BLaER1 (cell line): ENCODE results near the gene MTIF2.
"Not testable (repeated sequence)": the region's sequence is repeated elsewhere in the genome, so short reads cannot be mapped to it uniquely, and the experiment has no call there.

Experiments
- H3K27ac ChIP-seq: shearing (Covaris generic); formaldehyde crosslinking; 2 replicates; pipeline ENCODE4 v1.8.1; 2022
- H3K27me3 ChIP-seq: shearing (Covaris generic); formaldehyde crosslinking; 2 replicates; pipeline ENCODE4 v1.8.1; 2022
- H3K36me3 ChIP-seq: shearing (Covaris generic); formaldehyde crosslinking; 2 replicates; pipeline ENCODE4 v1.8.1; 2022
- H3K4me1 ChIP-seq: shearing (Covaris generic); formaldehyde crosslinking; 2 replicates; pipeline ENCODE4 v1.8.1; 2022
- H3K4me2 ChIP-seq: shearing (Covaris generic); formaldehyde crosslinking; 2 replicates; pipeline ENCODE4 v1.8.1; 2022
- H3K4me3 ChIP-seq: shearing (Covaris generic); formaldehyde crosslinking; 2 replicates; pipeline ENCODE4 v1.8.1; 2022
- H3K9ac ChIP-seq: shearing (Covaris generic); formaldehyde crosslinking; 2 replicates; pipeline ENCODE4 v1.8.1; 2022
- H3K9me3 ChIP-seq: shearing (Covaris generic); formaldehyde crosslinking; 2 replicates; pipeline ENCODE4 v1.8.1; 2022
- H4K20me1 ChIP-seq: shearing (Covaris generic); formaldehyde crosslinking; 2 replicates; pipeline ENCODE4 v1.8.1; 2022
- Cebpa-rat ChIP-seq: shearing (Covaris generic); IDR thresholded peaks from 2 replicates; pipeline ENCODE4 v1.8.1; 2022

MTIF2 gene

GRCh38 chr2:55268907-55269644, at the start of gene MTIF2:
Gene MTIF2 (minus strand): TSS chr2:55269231. CDS start chr2:55263858, 5,373 bp downstream.
- Histone ChIP-seq H3K27ac (peak within 1 kb of the TSS; percentile 85), H3K9ac (peak within 1 kb of the TSS; percentile 84), H3K27me3 (no peaks in the 10 kb centered on the region), H3K4me2 (peak within 1 kb of the TSS; percentile 82), H3K36me3 (peaks cover 21% of the 10 kb centered on the region), H3K4me3 (peak within 1 kb of the TSS; percentile 77), H3K9me3 (no peaks in the 10 kb centered on the region), H4K20me1 (no peaks in the 10 kb centered on the region), H3K4me1 (peaks cover 18% of the 10 kb centered on the region)
- no peak for TF ChIP-seq Cebpa-rat

GRCh38 chr2:55314985-55315384, 46.0 kb upstream of the MTIF2 start:
- TF ChIP-seq Cebpa-rat = no peak
- Histone ChIP-seq H3K9me3 (no peaks in the 10 kb centered on the region), H3K36me3 (peaks cover 83% of the 10 kb centered on the region), H3K9ac (no peak overlapping the region), H4K20me1 (no peaks in the 10 kb centered on the region), H3K4me1 (no peaks in the 10 kb centered on the region), H3K4me2 (no peak overlapping the region), H3K27me3 (no peaks in the 10 kb centered on the region), H3K27ac (no peak overlapping the region), H3K4me3 (no peak overlapping the region)

- Histone ChIP-seq H3K9ac (no peak overlapping the region), H4K20me1 (no peaks in the 10 kb centered on the region), H3K4me3 (no peak overlapping the region), H3K27ac (no peak overlapping the region), H3K4me2 (no peak overlapping the region), H3K27me3 (no peaks in the 10 kb centered on the region), H3K4me1 (no peaks in the 10 kb centered on the region), H3K36me3 (peaks cover 87% of the 10 kb centered on the region), H3K9me3 (no peaks in the 10 kb centered on the region)
- no peak for TF ChIP-seq Cebpa-rat
These were observed 42.4 kb upstream of the MTIF2 start for GRCh38 chr2:55311444-55311870.

- no peak overlapping the region for H3K27ac ChIP-seq
- no peaks in the 10 kb centered on the region for H3K9me3 ChIP-seq
- no peak overlapping the region for H3K4me2 ChIP-seq
- no peaks in the 10 kb centered on the region for H4K20me1 ChIP-seq
- H3K4me3 ChIP-seq = no peak overlapping the region
- TF ChIP-seq Cebpa-rat = no peak
- H3K9ac ChIP-seq = no peak overlapping the region
- peaks cover 81% of the 10 kb centered on the region for H3K36me3 ChIP-seq
- H3K27me3 ChIP-seq = no peaks in the 10 kb centered on the region
- H3K4me1 ChIP-seq = no peaks in the 10 kb centered on the region
These were observed 40.4 kb upstream of the MTIF2 start for GRCh38 chr2:55309446-55309845.

GRCh38 chr2:55302241-55302640, 33.2 kb upstream of the MTIF2 start:
- H3K4me3 ChIP-seq = no peak overlapping the region
- H3K4me2 ChIP-seq = no peak overlapping the region
- H3K9ac ChIP-seq = no peak overlapping the region
- H3K27me3 ChIP-seq = no peaks in the 10 kb centered on the region
- no peaks in the 10 kb centered on the region for H3K9me3 ChIP-seq
- no peaks in the 10 kb centered on the region for H4K20me1 ChIP-seq
- peaks cover 73% of the 10 kb centered on the region for H3K36me3 ChIP-seq
- H3K4me1 ChIP-seq = no peaks in the 10 kb centered on the region
- no peak for TF ChIP-seq Cebpa-rat
- H3K27ac ChIP-seq = no peak overlapping the region

GRCh38 chr2:55301277-55301676, 32.2 kb upstream of the MTIF2 start:
- Histone ChIP-seq H3K4me2 (no peak overlapping the region), H3K4me1 (no peaks in the 10 kb centered on the region), H4K20me1 (no peaks in the 10 kb centered on the region), H3K36me3 (peaks cover 70% of the 10 kb centered on the region), H3K27me3 (no peaks in the 10 kb centered on the region), H3K27ac (no peak overlapping the region), H3K9me3 (no peaks in the 10 kb centered on the region), H3K9ac (no peak overlapping the region), H3K4me3 (no peak overlapping the region)
- TF ChIP-seq Cebpa-rat = no peak

- H3K4me2 ChIP-seq = no peak overlapping the region
- no peak overlapping the region for H3K4me3 ChIP-seq
These were observed 27.4 kb upstream of the MTIF2 start for GRCh38 chr2:55296393-55296792.

GRCh38 chr2:55283083-55283482, 14.1 kb upstream of the MTIF2 start:
- H3K4me1 ChIP-seq = peaks cover 19% of the 10 kb centered on the region

More at GRCh38 chr2:55296393-55296792, 27.4 kb upstream of the MTIF2 start:
- no peak for TF ChIP-seq Cebpa-rat
- H3K4me1 ChIP-seq = no peaks in the 10 kb centered on the region
- H3K9me3 ChIP-seq = no peaks in the 10 kb centered on the region
- no peaks in the 10 kb centered on the region for H3K27me3 ChIP-seq
- H3K9ac ChIP-seq = no peak overlapping the region
- peaks cover 59% of the 10 kb centered on the region for H3K36me3 ChIP-seq
- H3K27ac ChIP-seq = no peak overlapping the region
- H4K20me1 ChIP-seq = no peaks in the 10 kb centered on the region

GRCh38 chr2:55282110-55282917, 13.3 kb upstream of the MTIF2 start:
- no peak for TF ChIP-seq Cebpa-rat
- Histone ChIP-seq H3K4me2 (peak overlapping the region; percentile 82), H3K9me3 (no peaks in the 10 kb centered on the region), H3K36me3 (peaks cover 11% of the 10 kb centered on the region), H4K20me1 (no peaks in the 10 kb centered on the region), H3K27ac (peak overlapping the region; percentile 79), H3K4me3 (peak overlapping the region; percentile 78), H3K27me3 (no peaks in the 10 kb centered on the region), H3K4me1 (peaks cover 19% of the 10 kb centered on the region), H3K9ac (peak overlapping the region; percentile 84)

More at GRCh38 chr2:55283083-55283482, 14.1 kb upstream of the MTIF2 start:
- H3K4me3 ChIP-seq = peak overlapping the region; percentile 78; the same call in 1 of the 2 replicates
- no peaks in the 10 kb centered on the region for H4K20me1 ChIP-seq
- H3K9ac ChIP-seq = no peak overlapping the region
- H3K27me3 ChIP-seq = no peaks in the 10 kb centered on the region
- H3K27ac ChIP-seq = no peak overlapping the region
- H3K9me3 ChIP-seq = no peaks in the 10 kb centered on the region
- peak overlapping the region; percentile 82 for H3K4me2 ChIP-seq
- H3K36me3 ChIP-seq = peaks cover 13% of the 10 kb centered on the region
- TF ChIP-seq Cebpa-rat = no peak

GRCh38 chr2:55280851-55281546, 12.0 kb upstream of the MTIF2 start:
- H4K20me1 ChIP-seq, H3K9me3 ChIP-seq, H3K36me3 ChIP-seq, H3K27me3 ChIP-seq: not testable (repeated sequence)
- peak overlapping the region; percentile 79; the same call in 1 of the 2 replicates for H3K27ac ChIP-seq
- H3K4me1 ChIP-seq = peaks cover 19% of the 10 kb centered on the region
- peak overlapping the region; percentile 84; the same call in 1 of the 2 replicates for H3K9ac ChIP-seq
- H3K4me3 ChIP-seq = peak overlapping the region; percentile 78
- peak overlapping the region; percentile 82 for H3K4me2 ChIP-seq

GRCh38 chr2:55279859-55280424, 10.9 kb upstream of the MTIF2 start:
- H3K4me3 ChIP-seq, H3K27me3 ChIP-seq, H4K20me1 ChIP-seq, H3K36me3 ChIP-seq, H3K9ac ChIP-seq, H3K9me3 ChIP-seq, H3K27ac ChIP-seq, H3K4me2 ChIP-seq: not testable (repeated sequence)
- H3K4me1 ChIP-seq = peaks cover 19% of the 10 kb centered on the region

- not testable (repeated sequence) for H3K4me2 ChIP-seq, H3K27ac ChIP-seq
These were observed 10.3 kb upstream of the MTIF2 start for GRCh38 chr2:55279214-55279835.

More at GRCh38 chr2:55279214-55279835, 10.3 kb upstream of the MTIF2 start:
- not testable (repeated sequence) for H3K9me3 ChIP-seq, H3K36me3 ChIP-seq, H3K27me3 ChIP-seq, H4K20me1 ChIP-seq, H3K4me3 ChIP-seq, H3K9ac ChIP-seq
- H3K4me1 ChIP-seq = peaks cover 19% of the 10 kb centered on the region
